ENCODE measurements around the gene TMEM245.

TMEM245 gene

GRCh38 chr9:109159583-109159982 is 39.8 kb upstream of the TMEM245 start:
- no peaks in the 10 kb centered on the region for H3K9me3 ChIP-seq (ENCODE audit: control insufficient read depth, low read length)
- no peak overlapping the region for H3K27ac ChIP-seq (ENCODE audit: insufficient read depth, low read length, poor library complexity, severe bottlenecking)
- no peak for DNase-seq
- H3K4me3 ChIP-seq (ENCODE audit: insufficient read depth, low read depth, low read length, poor library complexity, severe bottlenecking): no peak overlapping the region
- no peaks in the 10 kb centered on the region for H3K4me1 ChIP-seq (ENCODE audit: control insufficient read depth, insufficient read depth, low read length, poor library complexity, severe bottlenecking)
- H3K36me3 ChIP-seq (ENCODE audit: control insufficient read depth, insufficient read depth, low read length): no peaks in the 10 kb centered on the region
- no peaks in the 10 kb centered on the region for H3K27me3 ChIP-seq (replicated peaks; ENCODE audit: control insufficient read depth, insufficient read depth, low read length, poor library complexity, severe bottlenecking)

GRCh38 chr9:109158651-109159050 is 38.9 kb upstream of the TMEM245 start:
- H3K9me3 ChIP-seq (ENCODE audit: control insufficient read depth, low read length): no peaks in the 10 kb centered on the region
- no peaks in the 10 kb centered on the region for H3K27me3 ChIP-seq (replicated peaks; ENCODE audit: control insufficient read depth, insufficient read depth, low read length, poor library complexity, severe bottlenecking)
- no peak overlapping the region for H3K27ac ChIP-seq (ENCODE audit: insufficient read depth, low read length, poor library complexity, severe bottlenecking)
- no peaks in the 10 kb centered on the region for H3K36me3 ChIP-seq (ENCODE audit: control insufficient read depth, insufficient read depth, low read length)
- H3K4me3 ChIP-seq (ENCODE audit: insufficient read depth, low read depth, low read length, poor library complexity, severe bottlenecking): no peak overlapping the region
- H3K4me1 ChIP-seq (ENCODE audit: control insufficient read depth, insufficient read depth, low read length, poor library complexity, severe bottlenecking): no peaks in the 10 kb centered on the region
- no peak for DNase-seq

- no peak for DNase-seq
- no peaks in the 10 kb centered on the region for H3K9me3 ChIP-seq (ENCODE audit: control insufficient read depth, low read length)
- no peak overlapping the region for H3K4me3 ChIP-seq (ENCODE audit: insufficient read depth, low read depth, low read length, poor library complexity, severe bottlenecking)
- H3K36me3 ChIP-seq (ENCODE audit: control insufficient read depth, insufficient read depth, low read length): no peaks in the 10 kb centered on the region
- no peak overlapping the region for H3K27ac ChIP-seq (ENCODE audit: insufficient read depth, low read length, poor library complexity, severe bottlenecking)
- no peaks in the 10 kb centered on the region for H3K4me1 ChIP-seq (ENCODE audit: control insufficient read depth, insufficient read depth, low read length, poor library complexity, severe bottlenecking)
- no peaks in the 10 kb centered on the region for H3K27me3 ChIP-seq (replicated peaks; ENCODE audit: control insufficient read depth, insufficient read depth, low read length, poor library complexity, severe bottlenecking)
These were observed 37.0 kb upstream of the TMEM245 start for GRCh38 chr9:109156708-109157107.

GRCh38 chr9:109150925-109151545 is 31.3 kb upstream of the TMEM245 start:
- Histone ChIP-seq H3K27ac (ENCODE audit: insufficient read depth, low read length, poor library complexity, severe bottlenecking) (no peak overlapping the region), H3K9me3 (ENCODE audit: control insufficient read depth, low read length) (no peaks in the 10 kb centered on the region), H3K27me3 (replicated peaks; ENCODE audit: control insufficient read depth, insufficient read depth, low read length, poor library complexity, severe bottlenecking) (no peaks in the 10 kb centered on the region), H3K36me3 (ENCODE audit: control insufficient read depth, insufficient read depth, low read length) (no peaks in the 10 kb centered on the region), H3K4me1 (ENCODE audit: control insufficient read depth, insufficient read depth, low read length, poor library complexity, severe bottlenecking) (no peaks in the 10 kb centered on the region), H3K4me3 (ENCODE audit: insufficient read depth, low read depth, low read length, poor library complexity, severe bottlenecking) (no peak overlapping the region)
- DNase-seq: no peak

GRCh38 chr9:109149722-109150121 is 30.0 kb upstream of the TMEM245 start:
- Histone ChIP-seq H3K27me3 (replicated peaks; ENCODE audit: control insufficient read depth, insufficient read depth, low read length, poor library complexity, severe bottlenecking) (no peaks in the 10 kb centered on the region), H3K27ac (ENCODE audit: insufficient read depth, low read length, poor library complexity, severe bottlenecking) (no peak overlapping the region), H3K4me3 (ENCODE audit: insufficient read depth, low read depth, low read length, poor library complexity, severe bottlenecking) (no peak overlapping the region), H3K36me3 (ENCODE audit: control insufficient read depth, insufficient read depth, low read length) (no peaks in the 10 kb centered on the region), H3K4me1 (ENCODE audit: control insufficient read depth, insufficient read depth, low read length, poor library complexity, severe bottlenecking) (no peaks in the 10 kb centered on the region), H3K9me3 (ENCODE audit: control insufficient read depth, low read length) (no peaks in the 10 kb centered on the region)
- DNase-seq: no peak

- H3K4me1 ChIP-seq (ENCODE audit: control insufficient read depth, insufficient read depth, low read length, poor library complexity, severe bottlenecking): no peaks in the 10 kb centered on the region
- H3K36me3 ChIP-seq (ENCODE audit: control insufficient read depth, insufficient read depth, low read length): no peaks in the 10 kb centered on the region
- no peak for DNase-seq
- no peaks in the 10 kb centered on the region for H3K9me3 ChIP-seq (ENCODE audit: control insufficient read depth, low read length)
- H3K4me3 ChIP-seq (ENCODE audit: insufficient read depth, low read depth, low read length, poor library complexity, severe bottlenecking): no peak overlapping the region
- H3K27me3 ChIP-seq (replicated peaks; ENCODE audit: control insufficient read depth, insufficient read depth, low read length, poor library complexity, severe bottlenecking): no peaks in the 10 kb centered on the region
- no peak overlapping the region for H3K27ac ChIP-seq (ENCODE audit: insufficient read depth, low read length, poor library complexity, severe bottlenecking)
These were observed 29.3 kb upstream of the TMEM245 start for GRCh38 chr9:109149089-109149488.

- Histone ChIP-seq H3K27ac (ENCODE audit: insufficient read depth, low read length, poor library complexity, severe bottlenecking) (no peak overlapping the region), H3K4me1 (ENCODE audit: control insufficient read depth, insufficient read depth, low read length, poor library complexity, severe bottlenecking) (no peaks in the 10 kb centered on the region), H3K36me3 (ENCODE audit: control insufficient read depth, insufficient read depth, low read length) (no peaks in the 10 kb centered on the region), H3K4me3 (ENCODE audit: insufficient read depth, low read depth, low read length, poor library complexity, severe bottlenecking) (no peak overlapping the region), H3K9me3 (ENCODE audit: control insufficient read depth, low read length) (no peaks in the 10 kb centered on the region), H3K27me3 (replicated peaks; ENCODE audit: control insufficient read depth, insufficient read depth, low read length, poor library complexity, severe bottlenecking) (no peaks in the 10 kb centered on the region)
- DNase-seq: no peak
These were observed 25.3 kb upstream of the TMEM245 start for GRCh38 chr9:109145051-109145450.

GRCh38 chr9:109143881-109144562 is 24.3 kb upstream of the TMEM245 start:
- Histone ChIP-seq H3K9me3 (ENCODE audit: control insufficient read depth, low read length) (no peaks in the 10 kb centered on the region), H3K36me3 (ENCODE audit: control insufficient read depth, insufficient read depth, low read length) (no peaks in the 10 kb centered on the region), H3K27me3 (replicated peaks; ENCODE audit: control insufficient read depth, insufficient read depth, low read length, poor library complexity, severe bottlenecking) (no peaks in the 10 kb centered on the region), H3K4me1 (ENCODE audit: control insufficient read depth, insufficient read depth, low read length, poor library complexity, severe bottlenecking) (no peaks in the 10 kb centered on the region), H3K27ac (ENCODE audit: insufficient read depth, low read length, poor library complexity, severe bottlenecking) (no peak overlapping the region), H3K4me3 (ENCODE audit: insufficient read depth, low read depth, low read length, poor library complexity, severe bottlenecking) (no peak overlapping the region)
- DNase-seq: no peak

GRCh38 chr9:109141375-109141774 is 21.6 kb upstream of the TMEM245 start:
- DNase-seq: no peak
- H3K27ac ChIP-seq (ENCODE audit: insufficient read depth, low read length, poor library complexity, severe bottlenecking): no peak overlapping the region
- H3K9me3 ChIP-seq (ENCODE audit: control insufficient read depth, low read length): no peaks in the 10 kb centered on the region
- no peaks in the 10 kb centered on the region for H3K36me3 ChIP-seq (ENCODE audit: control insufficient read depth, insufficient read depth, low read length)
- no peaks in the 10 kb centered on the region for H3K4me1 ChIP-seq (ENCODE audit: control insufficient read depth, insufficient read depth, low read length, poor library complexity, severe bottlenecking)
- H3K27me3 ChIP-seq (replicated peaks; ENCODE audit: control insufficient read depth, insufficient read depth, low read length, poor library complexity, severe bottlenecking): no peaks in the 10 kb centered on the region
- no peak overlapping the region for H3K4me3 ChIP-seq (ENCODE audit: insufficient read depth, low read depth, low read length, poor library complexity, severe bottlenecking)

GRCh38 chr9:109139851-109140250 is 20.1 kb upstream of the TMEM245 start:
- no peak for DNase-seq
- no peak overlapping the region for H3K4me3 ChIP-seq (ENCODE audit: insufficient read depth, low read depth, low read length, poor library complexity, severe bottlenecking)

More at GRCh38 chr9:109139851-109140250, 20.1 kb upstream of the TMEM245 start:
- Histone ChIP-seq H3K36me3 (ENCODE audit: control insufficient read depth, insufficient read depth, low read length) (no peaks in the 10 kb centered on the region), H3K27me3 (replicated peaks; ENCODE audit: control insufficient read depth, insufficient read depth, low read length, poor library complexity, severe bottlenecking) (no peaks in the 10 kb centered on the region), H3K27ac (ENCODE audit: insufficient read depth, low read length, poor library complexity, severe bottlenecking) (no peak overlapping the region), H3K4me1 (ENCODE audit: control insufficient read depth, insufficient read depth, low read length, poor library complexity, severe bottlenecking) (no peaks in the 10 kb centered on the region), H3K9me3 (ENCODE audit: control insufficient read depth, low read length) (no peaks in the 10 kb centered on the region)
